Occipital lobe (tissue), 2 donors: ENCODE measurements around the gene HTR2A. TPM values are rescaled to one million over a fixed set of nuclear protein-coding genes. Genes with fewer than 3 reads are reported as not detected.
A peak's percentile ranks its signal among the peaks of the same experiment; 100 is the strongest.

Experiments
- DNase-seq: peaks from one replicate; lab custom pipeline; 2025; lab: John Stamatoyannopoulos, UW
- total RNA-seq: library from RNA; depleted of rRNA; stranded (reverse); fragments of >200 nt; gene quantifications from one replicate; pipeline ENCODE4 v1.2.3, GENCODE V29; 2014

HTR2A gene
- total RNA-seq = 9.2 TPM

DNA sequence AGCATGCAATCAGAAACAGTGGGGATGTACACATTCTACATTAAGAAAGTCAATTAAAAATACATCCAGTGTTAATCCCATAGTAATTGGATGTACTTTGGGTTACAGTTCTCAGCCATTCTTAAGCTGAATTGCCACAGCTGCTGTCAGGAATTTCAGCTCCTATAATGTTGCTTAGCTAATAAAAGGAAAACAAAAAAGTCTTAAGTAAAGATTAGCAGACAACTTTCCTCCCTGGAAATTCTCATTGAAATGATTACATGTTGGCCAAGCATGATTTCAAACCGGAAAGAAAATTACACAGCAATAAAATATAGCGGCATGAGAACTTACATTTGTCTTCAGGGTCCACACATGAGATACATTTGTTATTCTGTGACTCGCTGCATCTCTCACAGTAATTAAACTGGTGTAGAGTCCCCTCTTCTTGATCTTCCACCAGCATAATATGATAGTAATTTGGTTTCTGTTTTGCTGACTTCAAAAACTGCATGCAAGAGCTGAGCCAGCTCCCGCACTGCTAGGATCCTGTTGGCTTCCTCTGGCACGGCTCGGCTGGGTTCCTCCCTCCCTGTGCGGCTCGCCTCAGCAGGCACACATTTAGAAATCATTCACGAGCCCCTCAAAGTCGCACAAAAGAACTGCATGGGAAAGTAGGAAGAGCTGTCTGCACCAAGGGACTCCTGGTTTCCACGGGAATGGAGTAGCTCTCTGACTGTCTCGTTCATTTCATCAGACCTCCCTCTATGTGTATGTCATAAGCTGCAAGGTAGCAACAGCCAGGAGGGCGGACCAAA is at the start of gene HTR2A:
Gene HTR2A (minus strand): TSS at position 713 of the 797 bp plus-strand sequence. CDS start 1,147 bp downstream, outside the sequence.
- DNase-seq = peak; percentile 38

DNA sequence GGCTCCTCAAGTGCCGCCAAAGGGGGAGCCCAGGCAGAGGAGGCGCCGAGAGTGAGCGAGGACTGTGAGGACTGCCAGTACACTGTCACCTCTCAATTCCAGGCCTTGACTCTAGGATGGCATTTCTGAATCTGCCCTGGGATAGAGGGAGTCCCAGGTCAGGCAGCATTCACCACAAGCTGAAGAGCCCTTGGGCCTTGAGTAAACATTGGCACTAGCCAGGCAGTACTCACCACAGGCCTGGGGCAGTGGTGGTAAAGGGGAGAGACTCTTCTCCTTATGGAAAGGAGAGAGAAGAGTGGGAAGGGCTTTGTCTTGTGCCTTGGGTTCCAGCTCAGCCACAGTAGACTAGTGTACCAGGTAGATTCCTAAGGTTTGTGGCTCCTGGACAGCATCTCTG is 39.7 kb upstream of the HTR2A start:
- DNase-seq = no peak

DNA sequence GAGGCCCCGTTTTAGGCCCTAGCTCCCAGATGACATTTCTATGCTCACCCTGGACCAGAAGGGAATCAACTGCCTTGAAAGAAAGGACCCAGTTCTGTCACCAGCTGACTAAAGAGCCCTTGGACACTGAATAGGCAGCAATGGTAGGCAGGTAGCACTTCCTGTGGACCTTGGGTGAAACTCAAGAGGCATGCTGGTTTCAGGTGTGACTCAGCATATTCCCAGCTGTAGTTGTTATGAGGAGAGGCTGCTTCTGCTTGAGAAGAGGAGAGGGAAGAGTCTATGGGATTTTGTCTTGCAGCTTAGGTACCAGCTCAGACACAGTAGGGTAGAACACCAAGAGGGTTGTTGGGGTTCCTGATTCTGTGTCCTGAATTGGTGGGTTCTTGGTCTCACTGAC is 37.9 kb upstream of the HTR2A start:
- no peak for DNase-seq

DNA sequence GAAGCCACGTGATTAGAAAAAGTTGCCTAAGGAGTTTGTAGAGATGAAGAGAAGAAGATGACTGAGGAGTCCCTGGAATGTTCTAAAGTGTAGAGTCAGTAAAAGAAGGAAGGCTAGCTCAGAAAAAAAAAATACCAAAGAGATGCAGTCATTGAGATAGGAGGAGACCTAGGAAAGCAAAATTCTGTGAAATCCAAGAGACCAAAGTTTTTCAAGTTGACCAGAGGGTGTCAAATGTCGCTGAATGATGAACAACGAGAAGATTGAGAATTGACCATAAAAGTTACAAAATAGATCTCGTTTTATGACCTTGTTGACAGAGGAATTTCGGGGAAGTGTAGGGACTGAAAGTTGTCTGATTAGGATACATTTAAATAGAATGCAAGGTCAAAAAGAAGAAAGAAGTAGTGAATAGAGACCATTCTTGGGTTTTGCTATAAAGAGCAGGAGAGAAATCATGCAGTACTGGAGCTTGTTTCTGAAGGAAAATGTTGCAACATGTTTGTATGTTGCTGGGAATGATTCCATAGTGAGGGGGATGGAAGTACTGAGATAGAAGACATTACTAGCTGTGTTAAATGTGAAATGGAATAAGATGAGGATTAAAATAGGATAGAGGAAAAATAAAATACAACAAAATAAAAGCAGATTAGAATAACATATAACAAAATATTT is 30.2 kb upstream of the HTR2A start:
- no peak for DNase-seq

DNA sequence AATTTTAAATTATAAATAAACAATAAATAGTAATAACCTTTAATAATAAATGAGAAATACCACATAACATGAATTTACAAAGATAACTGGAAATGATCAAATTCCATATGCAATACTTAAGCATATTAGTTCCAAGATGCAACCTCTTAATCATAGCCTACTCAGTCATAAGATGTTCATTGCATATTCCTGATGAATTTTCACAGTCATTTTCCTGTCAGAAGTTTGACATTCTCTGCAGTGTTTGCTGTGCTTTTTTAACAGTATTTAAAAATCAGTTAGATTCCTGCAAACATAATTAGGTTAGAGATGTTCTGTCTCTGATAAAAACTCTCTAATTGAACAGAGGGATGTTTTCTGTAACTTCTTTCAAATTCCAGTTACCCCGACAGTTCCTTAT is 28.6 kb upstream of the HTR2A start:
- DNase-seq = no peak

DNA sequence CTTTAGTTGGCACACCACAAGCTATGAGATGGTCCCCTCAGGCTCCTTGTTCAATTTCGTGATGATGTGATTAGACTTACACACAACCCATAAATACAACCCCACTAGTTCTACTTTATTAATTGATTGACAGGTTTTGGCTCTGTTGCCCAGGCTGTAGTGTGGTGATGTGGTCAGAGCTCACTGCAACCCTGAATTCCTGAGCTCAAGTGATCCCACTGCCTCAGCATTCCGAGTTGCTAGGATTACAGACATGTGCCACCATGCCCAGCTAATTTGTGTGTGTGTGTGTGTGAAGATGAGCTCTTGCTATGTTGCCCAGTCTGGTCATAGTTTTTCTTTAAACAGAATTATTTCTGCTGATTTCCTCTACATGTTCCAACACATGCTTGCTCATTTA is 17.5 kb upstream of the HTR2A start:
- DNase-seq = no peak

DNA sequence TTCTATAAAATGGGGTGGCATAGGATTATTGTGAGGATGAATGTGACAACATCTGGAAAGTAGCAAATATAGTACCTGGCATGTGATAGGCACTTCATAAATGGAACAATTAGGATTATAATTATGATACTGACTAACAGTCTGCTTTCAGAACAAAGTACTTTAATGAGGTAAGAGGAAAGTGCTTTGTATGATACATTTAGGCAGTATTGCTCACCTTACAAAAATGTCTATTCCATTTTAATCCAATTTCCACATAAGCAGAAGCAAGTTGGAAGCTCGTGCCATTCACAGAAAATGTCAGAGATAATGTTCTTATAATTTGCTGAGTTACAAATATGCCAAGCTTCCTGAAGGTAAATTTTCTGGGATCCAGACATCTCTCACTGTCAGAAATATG is 16.9 kb upstream of the HTR2A start:
- DNase-seq = no peak

DNA sequence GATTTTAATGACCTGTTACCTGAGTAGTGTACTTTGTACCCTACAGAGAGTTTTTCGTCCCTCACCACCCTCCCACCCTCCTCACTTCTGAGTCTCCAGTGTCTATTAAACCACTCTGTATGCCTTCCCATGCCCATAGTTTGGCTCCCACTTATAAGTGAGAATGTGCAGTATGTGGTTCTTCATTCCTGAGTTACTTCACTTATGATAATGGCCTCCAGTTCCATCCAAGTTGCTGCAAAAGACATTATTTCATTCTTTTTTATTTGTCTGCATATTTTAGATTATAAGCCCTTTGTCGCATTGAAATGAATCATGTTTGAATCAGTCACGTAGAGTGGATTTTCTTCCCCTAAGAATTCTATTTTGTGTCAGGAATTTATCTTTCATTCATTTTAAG is 12.2 kb upstream of the HTR2A start:
- DNase-seq = no peak

DNA sequence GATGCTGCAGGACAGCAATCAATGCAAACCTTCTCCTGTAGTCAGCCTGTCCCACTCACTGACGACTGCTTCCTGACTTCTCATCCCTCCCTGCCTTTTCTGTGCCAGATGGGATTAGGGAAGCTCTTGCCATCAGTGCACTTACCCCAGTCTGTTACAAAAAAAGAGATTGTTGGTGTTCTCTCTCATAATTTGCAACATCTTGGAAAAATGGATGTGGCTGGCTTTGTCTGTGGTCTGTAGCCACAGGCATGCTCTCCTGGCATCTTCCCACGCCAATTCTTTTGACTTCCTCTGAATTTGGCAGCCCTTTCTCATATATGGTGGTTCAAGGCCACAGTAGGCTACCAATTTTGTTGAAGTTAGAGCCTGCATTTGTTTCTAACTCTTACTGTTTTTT is 11.6 kb upstream of the HTR2A start:
- no peak for DNase-seq

DNA sequence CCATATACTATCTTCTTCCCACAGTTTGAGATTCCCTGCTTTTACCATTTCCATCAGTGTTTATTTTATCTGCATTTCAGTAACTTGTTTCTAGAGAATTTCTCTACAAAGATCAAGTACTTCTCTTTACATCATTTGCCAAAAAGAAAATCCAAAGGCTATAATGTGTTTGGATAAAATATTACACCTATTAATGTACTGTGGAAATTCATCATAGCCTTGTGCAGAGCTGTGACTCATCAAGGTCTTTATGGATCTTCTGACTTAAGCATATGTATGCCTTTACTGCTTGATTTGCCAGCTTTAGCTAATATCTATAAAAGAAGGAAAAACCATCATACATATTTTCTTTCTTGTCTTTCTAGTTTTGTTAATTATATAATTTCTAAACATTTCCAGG is 9.6 kb upstream of the HTR2A start:
- DNase-seq = no peak

DNA sequence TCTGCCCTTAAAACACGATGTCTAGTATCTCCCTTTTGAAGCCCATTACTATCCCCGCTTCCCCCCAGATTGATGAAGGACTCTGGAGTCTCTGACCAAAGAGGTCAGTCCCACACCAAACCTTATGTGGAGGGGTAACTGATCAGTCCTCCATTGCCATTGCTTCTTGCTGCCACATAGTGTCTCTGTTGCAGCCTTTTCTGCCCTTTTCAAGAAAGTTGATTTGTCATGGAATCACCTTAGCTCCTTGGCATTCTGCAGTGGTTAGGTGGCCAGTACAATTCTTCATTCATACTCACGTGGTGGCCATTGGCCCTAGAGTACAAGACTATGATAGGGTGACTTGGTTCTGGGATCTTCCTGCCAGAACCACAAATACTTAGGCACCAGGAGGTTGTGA is 8.4 kb upstream of the HTR2A start:
- DNase-seq = no peak

DNA sequence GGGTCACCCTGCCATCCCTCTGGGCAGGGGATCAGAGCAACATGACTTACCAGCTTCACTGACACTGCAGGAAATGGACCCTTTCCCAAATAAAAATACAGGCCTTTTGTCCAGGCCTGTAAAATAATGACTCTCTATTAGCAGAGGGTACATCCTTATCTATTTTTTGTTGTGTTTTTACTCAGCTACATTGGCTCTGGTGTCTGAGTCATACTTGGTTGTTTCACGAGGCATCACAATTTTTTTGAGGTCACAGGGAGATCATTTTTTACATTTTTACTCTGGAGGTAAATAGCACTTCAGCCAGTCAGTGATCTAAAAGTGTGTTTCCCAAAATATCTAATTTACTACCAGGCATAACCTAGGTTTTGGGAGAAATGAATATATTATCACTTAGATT is 6.9 kb upstream of the HTR2A start:
- no peak for DNase-seq

DNA sequence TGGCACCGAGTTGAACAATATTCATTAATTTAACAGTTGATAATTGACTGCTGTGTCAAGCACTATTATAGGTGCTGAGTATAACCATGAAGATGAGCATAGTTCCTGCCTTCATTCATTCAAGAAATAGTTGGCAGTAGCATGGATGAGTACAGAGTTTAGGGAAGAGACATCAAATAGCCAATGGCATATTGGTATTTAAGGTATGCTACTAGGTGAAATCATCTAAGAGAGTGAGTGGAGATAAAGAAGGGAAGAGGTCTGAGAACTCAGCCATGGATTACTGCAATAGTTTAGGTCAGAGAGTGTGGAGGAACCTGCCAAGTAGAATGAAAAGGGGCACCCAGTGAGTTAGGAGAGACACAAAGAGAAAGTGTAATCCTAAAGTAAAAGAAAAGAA is 4.9 kb upstream of the HTR2A start:
- no peak for DNase-seq

DNA sequence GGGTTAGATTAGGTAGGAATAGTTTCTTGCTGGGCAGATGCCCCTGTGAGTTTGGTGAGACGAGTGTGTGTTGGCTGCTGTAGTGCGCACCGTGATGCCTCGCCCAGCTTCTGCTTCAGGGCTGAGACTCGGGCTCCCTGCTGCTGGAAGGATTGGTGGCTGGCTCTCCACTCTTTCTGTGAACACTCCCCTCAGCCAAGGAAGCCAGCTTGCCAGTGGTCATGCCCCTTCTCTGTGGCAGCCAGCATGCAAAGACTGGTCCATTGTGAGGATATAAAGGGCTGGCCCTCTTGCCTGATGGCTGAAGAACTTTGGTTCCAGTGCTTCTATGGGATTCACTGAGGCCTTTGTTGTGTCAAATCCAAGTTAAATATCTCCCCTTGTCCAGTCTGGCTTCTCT is 2.9 kb upstream of the HTR2A start:
- peak; percentile 22 for DNase-seq

DNA sequence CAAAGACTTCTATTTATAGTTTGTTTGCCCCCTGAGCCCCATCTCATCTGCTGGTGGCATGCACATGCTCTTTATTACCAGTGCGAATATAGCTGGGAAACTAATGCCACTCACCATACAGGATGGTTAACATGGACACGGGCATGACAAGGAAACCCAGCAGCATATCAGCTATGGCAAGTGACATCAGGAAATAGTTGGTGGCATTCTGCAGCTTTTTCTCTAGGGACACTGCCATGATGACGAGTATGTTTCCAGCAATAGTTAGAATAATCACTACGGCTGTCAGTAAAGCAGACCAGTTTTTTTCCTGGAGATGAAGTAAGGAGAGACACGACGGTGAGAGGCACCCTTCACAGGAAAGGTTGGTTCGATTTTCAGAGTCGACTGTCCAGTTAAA is 1.5 kb downstream of the HTR2A start:
- no peak for DNase-seq

DNA sequence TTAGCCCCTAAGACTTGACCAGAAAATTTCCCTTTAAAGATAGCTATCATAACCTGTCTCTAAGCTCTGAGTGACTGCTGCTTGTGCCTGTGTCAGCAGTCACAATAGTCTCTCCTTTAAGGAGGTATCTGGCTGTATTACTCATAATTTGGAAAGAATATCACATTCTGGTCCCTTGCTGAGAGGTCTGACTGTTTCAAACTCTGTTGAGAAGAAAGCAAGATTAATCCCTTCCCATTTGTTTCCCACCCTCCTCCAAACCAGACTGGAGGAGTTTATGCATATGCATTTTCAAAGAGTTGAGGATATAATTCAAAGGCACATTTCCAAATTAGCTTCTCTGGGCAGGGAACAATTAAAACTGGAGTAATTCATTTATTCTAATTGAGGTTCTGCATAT is 2.3 kb downstream of the HTR2A start:
- DNase-seq = no peak

DNA sequence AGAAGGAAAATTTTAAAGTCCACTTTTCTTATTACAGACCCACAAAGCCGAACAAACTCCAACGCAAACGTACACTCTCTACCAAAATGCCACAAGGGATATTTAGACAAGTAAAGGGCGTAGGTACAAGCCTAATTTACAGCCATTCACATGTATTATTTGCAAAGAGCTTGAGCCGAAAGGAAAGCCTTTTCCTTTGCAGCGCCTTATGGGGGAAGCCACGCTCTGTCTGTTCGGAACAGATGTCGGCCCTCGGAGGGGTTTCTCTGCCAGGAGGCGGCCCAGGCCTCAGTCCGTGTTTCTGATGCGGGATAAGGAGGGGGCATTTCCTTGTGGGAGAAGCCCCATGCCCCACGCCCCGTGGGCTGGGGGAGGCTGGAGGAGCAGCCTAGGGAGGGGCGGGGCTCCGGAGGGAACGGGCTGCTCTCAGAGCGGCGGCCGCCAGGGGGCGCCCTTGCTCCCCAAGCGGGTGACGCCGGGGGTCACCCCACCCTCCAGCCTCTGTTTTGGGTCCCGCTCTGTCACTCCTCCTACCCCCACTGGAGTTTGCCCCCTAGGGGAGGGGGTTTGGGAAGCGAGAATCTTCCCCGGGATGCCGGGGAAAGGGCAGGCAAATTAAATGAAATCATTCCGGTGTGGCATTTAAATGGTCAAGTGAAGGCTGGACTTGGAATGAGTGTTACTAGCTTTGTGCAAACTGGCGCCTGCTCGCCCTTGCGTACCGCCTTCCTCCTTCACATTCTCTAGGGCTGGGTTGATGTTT is 2.9 kb downstream of the HTR2A start:
- DNase-seq = peak; percentile 66

DNA sequence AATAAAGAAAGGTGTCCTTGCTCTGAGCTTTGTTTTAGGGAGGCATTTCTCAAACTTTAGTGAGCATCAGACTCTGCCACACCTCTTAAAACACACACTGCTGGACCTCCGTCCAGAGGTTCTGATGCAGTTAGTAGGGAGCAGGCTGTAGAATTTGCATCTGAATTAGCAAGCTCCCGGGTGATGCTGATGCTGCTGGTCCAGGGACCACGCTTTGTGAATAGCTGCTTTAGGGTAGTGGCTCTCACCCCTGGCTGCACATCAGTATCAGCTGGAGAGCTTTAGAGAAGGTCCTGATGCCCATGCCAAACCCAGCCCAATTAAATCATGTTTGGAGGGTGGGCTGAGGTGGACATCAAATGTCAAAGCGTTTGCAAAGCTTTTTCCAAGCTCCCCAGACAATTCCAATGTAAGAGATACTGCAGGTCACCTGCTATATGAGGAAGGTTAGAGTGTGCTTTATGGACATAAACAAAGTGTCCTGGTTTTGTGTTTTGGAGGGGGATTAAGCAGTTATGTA is 3.6 kb downstream of the HTR2A start:
- DNase-seq = no peak

DNA sequence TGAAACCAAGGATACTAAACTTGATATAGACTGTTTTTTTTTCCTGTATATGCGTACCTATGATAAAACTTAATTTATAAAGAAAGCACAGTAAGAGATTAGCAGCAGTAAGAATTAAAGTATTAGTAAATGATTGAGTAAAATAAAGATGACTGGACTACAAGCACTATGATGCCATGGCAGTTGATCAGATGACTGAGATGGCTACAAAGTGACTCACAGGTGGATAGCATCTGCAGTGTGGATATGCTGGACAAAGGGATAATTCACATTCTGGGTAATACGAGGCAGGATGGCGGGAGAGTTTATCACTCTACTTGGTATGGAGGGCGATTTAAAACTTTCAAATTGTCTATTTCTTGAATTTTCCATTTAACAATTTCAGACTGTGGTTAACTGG is 11.8 kb downstream of the HTR2A start:
- DNase-seq = no peak

DNA sequence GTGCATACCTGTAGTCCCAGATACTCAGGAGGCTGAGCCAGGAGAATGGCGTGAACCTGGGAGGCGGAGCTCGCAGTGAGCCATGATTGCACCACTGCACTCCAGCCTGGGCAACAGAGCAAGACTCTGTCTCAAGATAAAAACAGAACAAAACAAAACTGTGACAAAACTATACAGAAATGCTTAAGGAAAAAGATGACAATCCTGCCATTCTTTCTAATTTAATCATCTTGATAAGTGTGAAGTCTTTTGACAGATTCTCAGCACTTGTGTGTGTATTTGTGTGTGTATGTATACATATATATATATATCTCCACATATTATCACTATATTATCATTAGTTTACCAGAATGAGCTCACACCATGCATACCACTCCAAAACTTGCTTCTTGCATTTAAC is 12.3 kb downstream of the HTR2A start:
- no peak for DNase-seq

DNA sequence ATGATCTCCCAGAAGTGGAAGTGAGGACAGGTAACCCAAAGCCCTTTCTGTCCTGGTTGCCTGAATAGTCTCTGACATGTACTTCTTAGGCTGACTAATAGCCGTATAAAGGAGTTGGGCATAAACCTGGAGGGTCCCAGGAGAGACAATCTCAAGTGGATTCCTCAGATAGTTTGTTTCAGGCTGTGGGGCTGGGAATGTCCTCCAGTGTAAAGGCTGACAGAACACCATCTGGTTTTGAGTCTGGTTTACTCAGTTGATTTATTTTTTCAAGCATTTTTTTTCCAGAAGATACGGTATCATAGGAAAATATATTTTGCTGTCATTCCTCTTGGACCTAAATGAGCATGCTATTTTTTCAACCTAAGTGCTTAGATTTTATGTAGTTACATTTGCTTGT is 15.2 kb downstream of the HTR2A start:
- no peak for DNase-seq

DNA sequence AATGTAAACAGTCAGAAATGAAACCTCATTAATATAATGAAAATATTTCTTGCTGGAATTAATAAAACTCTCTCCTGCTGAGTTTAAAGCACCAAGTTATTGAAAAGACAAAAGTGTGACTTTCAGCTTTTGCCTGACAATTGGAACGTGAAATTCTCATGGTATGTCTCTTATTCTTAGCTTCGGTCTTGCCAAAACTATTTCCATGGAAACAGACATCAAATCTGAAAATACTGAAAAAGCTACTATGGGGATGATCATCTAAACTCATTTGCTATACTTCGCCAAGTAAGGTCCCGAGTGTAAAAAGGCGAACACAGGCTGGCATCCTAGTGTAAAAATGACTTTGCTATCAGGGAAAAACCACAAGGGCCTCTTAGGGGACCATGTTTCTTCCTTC is 22.8 kb downstream of the HTR2A start:
- no peak for DNase-seq
